A673 (cell line): ENCODE data around the gene UBXN10. TPM values are rescaled to one million over a fixed set of nuclear protein-coding genes. Genes with fewer than 3 reads are reported as not detected.

Experiments used
- BruUV-seq: library from RNA; stranded (reverse); fragments of 400-500 nt; replicated peaks from 2 replicates; lab custom pipeline; 2021; lab: Mats Ljungman, UMichigan
- CTCF ChIA-PET: fragments of 300-600 bp; sonication (Branson Sonifier 250); formaldehyde crosslinking; loops from one replicate; lab custom pipeline; 2022; ENCODE audit warnings: antibody characterized with exemption; lab: Charles Lee
- POLR2A ChIA-PET: fragments of 300-600 bp; sonication (Branson Sonifier 250); formaldehyde crosslinking; loops from one replicate; lab custom pipeline; 2022; ENCODE audit warnings: antibody characterized with exemption; ENCODE audit not compliant: low non-redundant PET; lab: Charles Lee
- DNase-seq: peaks from one replicate; pipeline ENCODE4 v3.0.0-alpha.2; 2015; ENCODE audit warnings: low spot score
- H3K27ac ChIP-seq: fragments of 200-600 bp; sonication (generic); 2 replicates; pipeline ENCODE4 v1.5.1; 2016; ENCODE audit warnings: mixed run types, low read depth, mild to moderate bottlenecking, mixed read lengths, antibody characterized with exemption, low read length; ENCODE audit not compliant: poor library complexity, severe bottlenecking
- H3K27me3 ChIP-seq: fragments of 200-600 bp; sonication (generic); replicated peaks from 2 replicates; pipeline ENCODE4 v1.6.1; 2017; ENCODE audit warnings: mixed run types, low read depth, mild to moderate bottlenecking, mixed read lengths, antibody characterized with exemption, low read length; ENCODE audit not compliant: insufficient read depth, poor library complexity
- H3K36me3 ChIP-seq: fragments of 200-600 bp; sonication (generic); 2 replicates; pipeline ENCODE4 v1.6.1; 2016; ENCODE audit warnings: mixed run types, mild to moderate bottlenecking, mixed read lengths, antibody characterized with exemption, low read length; ENCODE audit not compliant: insufficient read depth, poor library complexity, severe bottlenecking
- H3K4me1 ChIP-seq: fragments of 200-600 bp; sonication (generic); 2 replicates; pipeline ENCODE4 v1.6.1; 2017; ENCODE audit warnings: mixed run types, mild to moderate bottlenecking, mixed read lengths, antibody characterized with exemption, low read length; ENCODE audit not compliant: insufficient read depth, poor library complexity, severe bottlenecking
- H3K4me3 ChIP-seq: fragments of 200-600 bp; sonication (generic); 2 replicates; pipeline ENCODE4 v1.5.1; 2016; ENCODE audit warnings: low read depth, mixed run types, mild to moderate bottlenecking, mixed read lengths, low read length; ENCODE audit not compliant: poor library complexity, severe bottlenecking
- H3K9me3 ChIP-seq: fragments of 200-600 bp; sonication (generic); 2 replicates; pipeline ENCODE4 v1.6.1; 2016; ENCODE audit warnings: mixed run types, low read depth, mild to moderate bottlenecking, mixed read lengths, antibody characterized with exemption, low read length; ENCODE audit not compliant: poor library complexity, severe bottlenecking
- CTCF ChIP-seq: fragments of 300-800, 200-600 bp; sonication (generic); conservative IDR thresholded peaks from 2 replicates; pipeline ENCODE4 v1.5.1; 2017; ENCODE audit warnings: low read depth, mild to moderate bottlenecking, antibody characterized with exemption, low read length, moderate library complexity, mixed read lengths
- EZH2 ChIP-seq: fragments of 200-600 bp; sonication (generic); IDR thresholded peaks from 2 replicates; pipeline ENCODE4 v1.6.1; 2017; ENCODE audit warnings: borderline replicate concordance, low read depth, mild to moderate bottlenecking, mixed read lengths, antibody characterized with exemption, low read length; ENCODE audit not compliant: poor library complexity, severe bottlenecking
- intact Hi-C: fragments of 100-400 bp; cut with micrococcal nuclease; formaldehyde crosslinking; loops from one replicate; pipeline ENCODE4 v1.10.0; 2022; ENCODE audit not compliant: unreplicated experiment
- total RNA-seq: library from RNA; stranded (reverse); gene quantifications from 2 replicates; pipeline ENCODE4 v1.2.3, GENCODE V29; 2021

Gene UBXN10
- total RNA-seq, 1 experiment from 2014 or later = not detected

GRCh38 chr1:20137604-20138003, 48.3 kb upstream of the UBXN10 start:
- Histone ChIP-seq H3K9me3 (no peaks in the 10 kb centered on the region), H3K27me3 (peaks cover 4% of the 10 kb centered on the region), H3K36me3 (no peaks in the 10 kb centered on the region), H3K4me1 (no peaks in the 10 kb centered on the region), H3K27ac (no peak overlapping the region), H3K4me3 (no peak overlapping the region)
- CTCF ChIA-PET = no interaction called here
- intact Hi-C loops = no loop called here
- TF ChIP-seq CTCF (no peak), EZH2 (no peak)
- BruUV-seq = no TSS peak
- POLR2A ChIA-PET = no interaction called here
- DNase-seq = no peak

- Histone ChIP-seq H3K27me3 (peaks cover 4% of the 10 kb centered on the region), H3K27ac (no peak overlapping the region), H3K9me3 (no peaks in the 10 kb centered on the region), H3K4me3 (no peak overlapping the region), H3K36me3 (no peaks in the 10 kb centered on the region), H3K4me1 (no peaks in the 10 kb centered on the region)
- no peak for DNase-seq
- intact Hi-C loops = no loop called here
- no TSS peak for BruUV-seq
- ChIA-PET POLR2A (no interaction called here), CTCF (no interaction called here)
- TF ChIP-seq EZH2 (no peak), CTCF (no peak)
These were observed 47.5 kb upstream of the UBXN10 start for GRCh38 chr1:20138346-20138745.

DNA sequence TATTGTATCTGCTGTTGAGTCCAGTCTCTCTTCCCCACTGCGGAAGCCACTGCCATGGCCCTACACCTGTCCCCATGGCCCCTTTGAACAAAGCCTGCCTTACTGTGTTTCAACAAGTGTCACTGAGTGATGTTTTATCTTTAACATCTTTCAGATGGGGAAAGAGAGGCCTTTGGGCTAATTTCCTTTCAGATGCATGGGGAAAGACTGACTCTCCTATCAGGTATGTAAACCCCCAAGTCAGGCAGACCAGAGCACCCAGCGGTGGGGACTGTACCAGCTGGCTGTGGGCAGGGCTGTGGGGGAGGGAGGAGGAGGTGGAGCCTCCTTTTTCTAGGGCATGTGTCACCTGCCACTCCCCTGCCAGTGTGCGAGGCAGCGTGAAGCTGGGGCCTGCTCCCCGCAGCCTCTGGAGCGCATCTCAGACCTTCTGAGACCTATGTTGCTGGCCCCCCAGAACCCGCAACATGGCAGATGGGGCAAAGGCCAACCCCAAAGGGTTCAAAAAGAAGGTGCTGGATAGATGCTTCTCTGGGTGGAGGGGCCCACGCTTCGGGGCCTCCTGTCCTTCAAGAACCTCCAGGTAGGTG, 46.8 kb upstream of the UBXN10 start, which contains the start of gene PLA2G2F:
Gene PLA2G2F, plus strand, starts transcription at position 363 of the 590 bp plus-strand sequence. Its CDS starts 105 bp downstream, at position 468.
- DNase-seq = no peak
- Histone ChIP-seq H3K36me3 (no peaks in the 10 kb centered on the region), H3K4me3 (no peak within 1 kb of the TSS), H3K27me3 (peaks cover 2% of the 10 kb centered on the region), H3K4me1 (no peaks in the 10 kb centered on the region), H3K9me3 (no peaks in the 10 kb centered on the region), H3K27ac (no peak within 1 kb of the TSS)
- TF ChIP-seq CTCF = no peak
- TF ChIP-seq EZH2 = no peak
- intact Hi-C loops = no loop called here
- ChIA-PET CTCF (no interaction called here), POLR2A (no interaction called here)
- no TSS peak for BruUV-seq
